KOPT-K1 (cell line): ENCODE measurements around the gene NOC4L.

Experiments
- H3K27ac ChIP-seq: fragments of 200-600 bp; sonication (generic); 2 replicates; pipeline ENCODE4 v1.5.1; 2016; ENCODE audit warnings: antibody characterized with exemption, mild to moderate bottlenecking, low read depth, low read length; ENCODE audit not compliant: poor library complexity, severe bottlenecking
- H3K36me3 ChIP-seq: fragments of 200-600 bp; sonication (generic); 2 replicates; pipeline ENCODE4 v1.5.1; 2017; ENCODE audit warnings: antibody characterized with exemption, mild to moderate bottlenecking, low read length, moderate library complexity; ENCODE audit not compliant: insufficient read depth
- H3K9me3 ChIP-seq: fragments of 200-600 bp; sonication (generic); 2 replicates; pipeline ENCODE4 v1.5.1; 2017; ENCODE audit warnings: antibody characterized with exemption, low read length, mild to moderate bottlenecking; ENCODE audit not compliant: insufficient read depth, poor library complexity, severe bottlenecking

Gene NOC4L

GRCh38 chr12:132196038-132196872 is 52.0 kb downstream of the NOC4L start:
- Histone ChIP-seq H3K27ac (no peak overlapping the region), H3K36me3 (no peaks in the 10 kb centered on the region), H3K9me3 (peaks cover 13% of the 10 kb centered on the region)

- no peak overlapping the region for H3K27ac ChIP-seq
- H3K36me3 ChIP-seq, result no peaks in the 10 kb centered on the region
- H3K9me3 ChIP-seq, result peaks cover 13% of the 10 kb centered on the region
Measured at GRCh38 chr12:132196873-132197390, 52.7 kb downstream of the NOC4L start.

GRCh38 chr12:132197581-132198354 is 53.5 kb downstream of the NOC4L start:
- peaks cover 13% of the 10 kb centered on the region for H3K9me3 ChIP-seq
- no peak overlapping the region for H3K27ac ChIP-seq
- H3K36me3 ChIP-seq, result no peaks in the 10 kb centered on the region

GRCh38 chr12:132199101-132199500 is 54.8 kb downstream of the NOC4L start:
- Histone ChIP-seq H3K36me3 (no peaks in the 10 kb centered on the region), H3K9me3 (peaks cover 2% of the 10 kb centered on the region), H3K27ac (no peak overlapping the region)

GRCh38 chr12:132199526-132200319 is 55.5 kb downstream of the NOC4L start:
- Histone ChIP-seq H3K36me3 (no peaks in the 10 kb centered on the region), H3K27ac (no peak overlapping the region), H3K9me3 (no peaks in the 10 kb centered on the region)

- Histone ChIP-seq H3K36me3 (no peaks in the 10 kb centered on the region), H3K27ac (no peak overlapping the region), H3K9me3 (no peaks in the 10 kb centered on the region)
Measured at GRCh38 chr12:132200800-132201199, 56.5 kb downstream of the NOC4L start.

GRCh38 chr12:132201391-132202120 is 57.3 kb downstream of the NOC4L start:
- Histone ChIP-seq H3K27ac (no peak overlapping the region), H3K36me3 (no peaks in the 10 kb centered on the region), H3K9me3 (no peaks in the 10 kb centered on the region)
